Body of pancreas (tissue), 4 donors: ENCODE measurements around the gene SMIM1.

Experiments
- CTCF ChIP-seq, 7 experiments: fragments of 450-650 bp in 4 of 7; fragments of 200-600 bp in 3 of 7; sonication (generic) in 3 of 7; IDR thresholded peaks; one replicate each; pipeline ENCODE4 v1.5.1; 2016 to 2019; ENCODE audit warnings: antibody characterized with exemption in 7 of 7
- POLR2A ChIP-seq, 3 donors: fragments of 450-650 bp; IDR thresholded peaks; one replicate each; pipeline ENCODE4 v1.6.1; 2016; ENCODE audit warnings: antibody characterized with exemption in 3 of 3, mild to moderate bottlenecking in 2 of 3

- TF ChIP-seq CTCF (IDR thresholded peaks at IDR 0.05) (no peak), POLR2A (IDR thresholded peaks at IDR 0.05) (no peak)
These were observed 20.1 kb upstream of the SMIM1 start, which contains the start of gene CCDC27 for GRCh38 chr1:3752400-3752945.
